Mammary epithelial cell (primary cell): ENCODE results near the gene HDAC5.

Source experiments
- EZH2 ChIP-seq: IDR thresholded peaks from 2 replicates; pipeline ENCODE4 v1.6.1; 2012; ENCODE audit warnings: low read length, inconsistent platforms, borderline replicate concordance
- TF ChIP-seq, protein P1 (sequence below), 2 donors: IDR thresholded peaks in 1 of 2; conservative IDR thresholded peaks in 1 of 2; 2 replicates each; pipeline ENCODE4 v1.5.1; 2011 to 2012; ENCODE audit warnings: inconsistent platforms in 2 of 2, low read length in 2 of 2, mild to moderate bottlenecking in 2 of 2, control low read depth in 1 of 2, low read depth in 1 of 2; ENCODE audit not compliant: insufficient read depth in 1 of 2; ENCODE audit errors: extremely low read depth in 1 of 2

DNA sequence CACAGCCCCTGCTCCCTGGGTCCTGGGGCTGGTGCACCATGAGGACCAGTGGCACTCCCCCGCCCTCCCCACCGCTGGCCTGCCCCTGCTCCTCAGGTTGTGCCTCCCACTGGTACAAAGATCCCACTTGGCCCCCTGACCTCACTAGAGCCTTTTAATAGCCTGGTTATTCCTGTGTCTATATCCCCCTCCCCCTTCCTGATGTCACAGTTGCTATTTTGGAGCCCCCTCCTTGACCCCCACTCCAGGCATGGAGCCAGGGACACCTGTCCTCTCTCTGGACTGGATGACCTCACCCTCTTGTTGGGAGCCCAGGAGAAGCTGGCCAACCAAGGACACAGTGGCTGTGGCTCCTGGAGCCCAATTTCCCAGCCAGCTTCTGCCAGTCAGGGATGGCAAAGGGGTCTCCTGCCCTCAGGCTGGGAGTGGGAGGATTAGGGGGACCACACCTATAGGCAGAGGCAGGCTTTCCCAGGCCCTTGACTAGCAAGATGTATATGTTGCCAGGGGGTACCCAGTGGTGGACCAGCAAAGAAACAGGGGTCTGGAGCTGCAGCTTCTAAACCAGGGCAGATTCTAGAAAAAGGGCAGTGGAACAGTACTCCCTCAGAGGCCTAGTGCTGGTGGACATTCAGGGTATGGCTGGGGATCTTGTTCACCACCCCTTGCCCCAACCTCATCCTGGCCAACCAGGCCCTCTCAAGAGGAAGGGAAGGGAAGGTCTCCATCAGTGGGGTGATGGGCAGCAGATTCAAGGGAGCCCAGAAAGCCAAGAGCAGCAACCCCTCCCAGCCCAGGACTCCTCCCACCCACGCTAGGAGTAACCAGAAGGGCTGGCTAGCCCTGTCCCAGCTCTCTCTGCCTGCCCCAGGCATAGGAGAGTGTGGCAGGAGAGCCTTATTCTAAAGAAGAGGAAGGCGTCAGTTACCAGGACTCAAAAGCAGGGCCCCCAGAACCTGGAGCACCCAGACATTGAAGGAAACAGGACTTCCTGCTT is 10.9 kb downstream of the HDAC5 start:
- TF ChIP-seq, protein P1, sequence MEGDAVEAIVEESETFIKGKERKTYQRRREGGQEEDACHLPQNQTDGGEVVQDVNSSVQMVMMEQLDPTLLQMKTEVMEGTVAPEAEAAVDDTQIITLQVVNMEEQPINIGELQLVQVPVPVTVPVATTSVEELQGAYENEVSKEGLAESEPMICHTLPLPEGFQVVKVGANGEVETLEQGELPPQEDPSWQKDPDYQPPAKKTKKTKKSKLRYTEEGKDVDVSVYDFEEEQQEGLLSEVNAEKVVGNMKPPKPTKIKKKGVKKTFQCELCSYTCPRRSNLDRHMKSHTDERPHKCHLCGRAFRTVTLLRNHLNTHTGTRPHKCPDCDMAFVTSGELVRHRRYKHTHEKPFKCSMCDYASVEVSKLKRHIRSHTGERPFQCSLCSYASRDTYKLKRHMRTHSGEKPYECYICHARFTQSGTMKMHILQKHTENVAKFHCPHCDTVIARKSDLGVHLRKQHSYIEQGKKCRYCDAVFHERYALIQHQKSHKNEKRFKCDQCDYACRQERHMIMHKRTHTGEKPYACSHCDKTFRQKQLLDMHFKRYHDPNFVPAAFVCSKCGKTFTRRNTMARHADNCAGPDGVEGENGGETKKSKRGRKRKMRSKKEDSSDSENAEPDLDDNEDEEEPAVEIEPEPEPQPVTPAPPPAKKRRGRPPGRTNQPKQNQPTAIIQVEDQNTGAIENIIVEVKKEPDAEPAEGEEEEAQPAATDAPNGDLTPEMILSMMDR (conservative IDR thresholded peaks at IDR 0.05 in 1 of 2, IDR thresholded peaks at IDR 0.05 in 1 of 2; ENCODE audit: extremely low read depth in 1 of 2, insufficient read depth in 1 of 2, low read depth in 1 of 2, low read length in 2 of 2), result no peak
- TF ChIP-seq EZH2, result no peak
